GM19351 (cell line): ENCODE measurements around the gene ZNF581.

ENCODE experiments used
- ATAC-seq: cut with Tn5 transposase; IDR thresholded peaks from one replicate; pipeline ENCODE4 v1.9.1; 2021; ENCODE audit warnings: mild to moderate bottlenecking, moderate library complexity; ENCODE audit not compliant: unreplicated experiment

The ZNF581 gene

DNA sequence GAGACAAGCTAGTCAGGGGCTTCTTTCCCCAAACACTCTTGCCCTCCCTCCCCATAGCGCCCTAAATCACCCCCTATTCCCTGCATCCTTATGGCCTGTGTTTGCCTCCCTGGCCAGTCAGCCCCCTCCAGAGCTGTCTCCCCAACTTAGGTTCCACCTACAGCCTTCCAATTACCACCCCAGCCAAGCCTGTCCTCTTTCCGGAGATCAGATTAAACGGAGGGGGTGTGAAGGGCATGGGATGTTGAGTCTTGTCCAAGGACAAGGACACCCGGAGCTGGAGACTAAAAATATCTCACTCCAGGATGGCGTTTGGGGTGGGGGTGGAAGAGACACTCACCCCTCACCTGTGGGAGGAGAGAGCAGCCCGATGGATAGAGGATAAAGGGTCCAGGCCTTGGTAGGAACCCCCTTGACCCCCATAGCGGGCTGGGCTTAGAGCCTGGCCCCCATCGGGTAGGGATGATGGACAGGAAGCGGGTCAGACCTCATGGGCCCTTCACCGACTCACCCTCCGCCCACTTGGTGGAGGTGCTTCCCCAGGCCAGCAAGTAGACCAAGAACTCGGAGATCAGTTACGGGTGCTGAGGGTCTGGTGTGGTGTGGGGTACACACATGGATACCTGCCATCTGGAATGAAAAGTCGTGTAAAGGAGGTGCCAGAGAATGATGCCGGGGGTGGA lies 32.0 kb upstream of the ZNF581 start:
- no peak for ATAC-seq

DNA sequence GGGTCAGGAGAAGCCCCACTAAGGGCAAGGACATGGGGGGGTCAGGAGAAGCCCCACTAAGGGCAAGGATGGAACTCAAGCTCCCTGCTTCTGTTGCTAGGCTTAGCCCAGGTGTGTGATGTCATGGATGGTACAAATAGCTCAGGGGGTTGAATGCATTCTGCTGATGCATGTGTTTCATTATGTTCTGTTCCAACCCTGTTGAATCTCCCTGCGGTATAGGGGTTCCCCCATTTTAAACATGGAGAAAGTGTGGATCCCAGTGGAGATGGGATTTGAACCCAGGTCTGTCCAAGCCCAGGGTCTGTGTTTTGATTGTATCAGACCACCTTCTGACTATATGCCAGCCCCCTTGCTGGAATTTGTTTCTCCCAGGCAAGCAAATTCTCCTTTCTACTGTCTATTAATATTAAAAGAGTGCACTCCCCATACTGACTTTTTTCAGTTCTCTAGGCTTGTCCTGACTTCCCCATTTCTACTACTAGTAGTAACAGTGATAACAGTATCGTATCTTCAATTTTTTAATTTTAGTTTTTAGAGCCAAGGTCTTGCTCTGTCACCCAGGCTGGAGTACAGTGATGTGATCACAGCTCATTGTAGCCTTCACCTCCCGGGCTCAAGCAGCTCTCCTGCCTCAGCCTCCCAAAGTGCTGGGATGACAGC lies 31.3 kb upstream of the ZNF581 start:
- no peak for ATAC-seq

DNA sequence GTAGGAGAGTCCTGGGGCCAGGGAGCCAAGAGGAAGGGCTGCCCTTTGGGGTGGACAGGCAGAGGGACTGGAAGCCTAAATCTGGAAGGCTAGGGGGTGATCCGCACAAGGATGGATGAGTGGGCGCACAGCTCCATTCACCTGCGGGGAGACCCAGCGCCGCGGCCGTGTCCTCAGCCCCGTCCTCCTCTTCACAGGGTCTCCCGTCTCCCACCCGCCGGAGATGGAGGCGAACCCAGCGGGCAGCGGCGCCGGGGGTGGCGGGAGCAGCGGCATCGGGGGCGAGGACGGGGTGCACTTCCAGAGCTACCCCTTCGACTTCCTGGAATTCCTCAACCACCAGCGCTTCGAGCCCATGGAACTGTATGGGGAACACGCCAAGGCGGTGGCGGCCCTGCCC lies 30.1 kb upstream of the ZNF581 start:
- no peak for ATAC-seq

- ATAC-seq: no peak
These were observed 29.3 kb upstream of the ZNF581 start for GRCh38 chr19:55613930-55614710.

DNA sequence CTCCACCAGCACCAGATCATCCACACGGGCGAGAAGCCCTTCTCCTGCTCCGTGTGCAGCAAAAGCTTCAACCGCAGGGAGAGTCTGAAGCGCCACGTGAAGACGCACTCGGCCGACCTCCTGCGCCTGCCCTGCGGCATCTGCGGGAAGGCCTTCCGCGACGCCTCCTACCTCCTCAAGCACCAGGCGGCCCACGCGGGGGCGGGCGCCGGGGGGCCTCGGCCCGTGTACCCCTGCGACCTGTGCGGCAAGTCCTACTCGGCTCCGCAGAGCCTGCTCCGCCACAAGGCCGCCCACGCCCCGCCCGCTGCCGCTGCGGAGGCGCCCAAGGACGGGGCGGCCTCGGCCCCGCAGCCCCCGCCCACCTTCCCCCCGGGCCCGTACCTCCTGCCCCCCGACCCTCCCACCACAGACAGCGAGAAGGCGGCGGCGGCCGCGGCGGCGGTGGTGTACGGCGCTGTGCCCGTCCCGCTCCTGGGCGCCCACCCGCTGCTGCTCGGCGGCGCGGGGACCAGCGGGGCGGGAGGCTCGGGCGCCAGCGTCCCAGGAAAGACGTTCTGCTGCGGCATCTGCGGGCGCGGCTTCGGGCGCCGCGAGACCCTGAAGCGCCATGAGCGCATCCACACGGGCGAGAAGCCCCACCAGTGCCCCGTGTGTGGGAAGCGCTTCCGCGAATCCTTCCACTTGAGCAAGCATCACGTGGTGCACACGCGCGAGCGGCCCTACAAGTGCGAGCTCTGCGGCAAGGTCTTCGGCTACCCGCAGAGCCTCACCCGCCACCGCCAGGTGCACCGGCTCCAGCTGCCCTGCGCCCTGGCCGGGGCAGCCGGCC lies 28.5 kb upstream of the ZNF581 start:
- ATAC-seq: no peak

DNA sequence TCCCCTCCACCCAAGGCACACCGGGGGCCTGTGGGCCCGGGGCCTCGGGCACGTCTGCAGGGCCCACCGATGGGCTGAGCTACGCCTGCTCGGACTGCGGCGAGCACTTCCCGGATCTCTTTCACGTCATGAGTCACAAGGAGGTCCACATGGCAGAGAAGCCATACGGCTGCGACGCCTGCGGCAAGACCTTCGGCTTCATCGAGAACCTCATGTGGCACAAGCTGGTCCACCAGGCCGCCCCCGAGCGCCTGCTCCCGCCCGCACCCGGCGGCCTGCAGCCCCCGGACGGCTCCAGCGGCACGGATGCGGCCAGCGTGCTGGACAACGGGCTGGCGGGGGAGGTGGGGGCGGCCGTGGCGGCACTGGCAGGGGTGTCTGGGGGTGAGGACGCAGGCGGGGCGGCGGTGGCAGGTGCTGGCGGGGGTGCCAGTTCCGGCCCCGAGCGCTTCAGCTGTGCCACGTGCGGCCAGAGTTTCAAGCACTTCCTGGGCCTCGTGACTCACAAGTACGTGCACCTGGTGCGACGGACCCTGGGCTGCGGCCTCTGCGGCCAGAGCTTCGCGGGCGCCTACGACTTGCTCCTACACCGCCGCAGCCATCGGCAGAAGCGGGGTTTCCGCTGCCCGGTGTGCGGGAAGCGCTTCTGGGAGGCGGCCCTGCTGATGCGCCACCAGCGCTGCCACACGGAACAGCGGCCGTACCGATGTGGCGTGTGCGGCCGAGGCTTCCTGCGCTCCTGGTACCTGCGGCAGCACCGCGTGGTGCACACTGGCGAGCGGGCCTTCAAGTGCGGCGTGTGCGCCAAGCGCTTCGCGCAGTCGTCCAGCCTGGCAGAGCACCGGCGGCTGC lies 27.7 kb upstream of the ZNF581 start:
- no peak for ATAC-seq

DNA sequence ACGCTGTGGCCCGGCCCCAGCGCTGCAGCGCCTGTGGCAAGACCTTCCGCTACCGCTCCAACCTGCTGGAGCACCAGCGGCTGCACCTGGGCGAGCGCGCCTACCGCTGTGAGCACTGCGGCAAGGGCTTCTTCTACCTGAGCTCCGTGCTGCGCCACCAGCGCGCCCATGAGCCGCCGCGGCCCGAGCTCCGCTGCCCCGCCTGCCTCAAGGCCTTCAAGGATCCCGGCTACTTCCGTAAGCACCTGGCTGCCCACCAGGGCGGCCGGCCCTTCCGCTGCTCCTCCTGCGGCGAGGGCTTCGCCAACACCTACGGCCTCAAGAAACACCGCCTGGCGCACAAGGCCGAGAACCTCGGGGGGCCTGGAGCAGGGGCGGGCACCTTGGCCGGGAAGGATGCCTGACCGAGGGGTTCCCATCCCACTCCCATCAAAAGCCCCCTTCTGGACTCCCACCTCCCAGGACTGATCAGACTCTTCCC lies 27.0 kb upstream of the ZNF581 start:
- ATAC-seq: no peak

DNA sequence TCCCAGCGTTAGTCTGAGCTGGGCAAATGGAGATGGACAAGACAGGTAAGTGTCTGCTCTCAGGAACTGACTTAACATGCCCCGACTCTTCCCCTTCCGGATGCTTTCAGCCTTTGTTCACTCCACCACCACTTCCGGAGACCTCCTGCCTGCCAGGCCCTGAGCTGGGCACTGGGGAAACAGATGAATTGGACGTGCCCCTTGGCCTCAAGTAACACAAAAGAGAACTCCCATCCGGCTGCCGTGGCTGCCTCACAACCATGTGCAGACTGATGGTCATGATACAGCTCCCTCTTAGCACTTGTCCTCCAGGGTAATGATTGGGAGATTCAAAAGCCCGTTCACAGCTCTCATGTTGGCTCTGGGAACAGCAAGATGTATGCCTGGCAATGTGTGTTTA lies 26.0 kb upstream of the ZNF581 start:
- no peak for ATAC-seq

DNA sequence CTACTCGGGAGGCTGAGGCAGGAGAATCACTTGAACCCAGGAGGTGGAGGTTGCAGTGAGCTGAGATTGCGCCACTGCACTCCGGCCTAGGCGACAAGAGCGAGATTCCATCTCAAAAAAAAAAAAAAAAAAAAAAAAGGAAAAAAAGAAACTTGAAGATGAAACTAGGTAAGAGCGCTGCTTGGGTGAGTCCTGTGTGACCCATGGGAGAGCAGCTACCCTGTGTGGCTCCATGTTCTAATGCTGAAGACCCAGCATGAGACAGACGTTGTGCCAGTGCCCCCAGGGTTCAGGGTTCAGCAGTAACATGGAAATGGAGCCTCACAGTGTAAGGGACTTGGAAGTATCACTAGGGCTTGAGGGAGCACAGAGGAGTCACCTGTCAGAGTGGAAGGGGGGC lies 25.0 kb upstream of the ZNF581 start:
- ATAC-seq: no peak

DNA sequence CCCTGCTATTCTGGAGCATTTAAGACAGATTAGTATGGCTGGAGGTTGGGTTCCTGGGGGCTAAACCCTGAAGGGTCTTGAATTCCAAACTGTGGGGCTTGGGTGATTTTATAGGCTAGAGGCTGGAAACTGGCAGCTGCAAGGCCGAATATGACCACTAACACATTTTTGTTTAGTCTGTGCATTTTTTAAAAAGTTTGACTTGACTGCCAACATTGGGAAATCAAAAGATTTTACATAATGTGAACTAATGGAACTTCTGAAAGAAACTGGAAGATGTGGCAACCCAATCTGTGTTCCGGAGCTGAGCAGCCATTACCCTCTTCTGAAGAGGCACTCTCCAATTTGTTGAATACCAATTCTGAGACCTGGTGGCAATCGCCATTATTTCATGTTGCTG lies 24.2 kb upstream of the ZNF581 start:
- ATAC-seq: no peak

GRCh38 chr19:55620410-55621204 lies 22.8 kb upstream of the ZNF581 start:
- ATAC-seq: no peak

DNA sequence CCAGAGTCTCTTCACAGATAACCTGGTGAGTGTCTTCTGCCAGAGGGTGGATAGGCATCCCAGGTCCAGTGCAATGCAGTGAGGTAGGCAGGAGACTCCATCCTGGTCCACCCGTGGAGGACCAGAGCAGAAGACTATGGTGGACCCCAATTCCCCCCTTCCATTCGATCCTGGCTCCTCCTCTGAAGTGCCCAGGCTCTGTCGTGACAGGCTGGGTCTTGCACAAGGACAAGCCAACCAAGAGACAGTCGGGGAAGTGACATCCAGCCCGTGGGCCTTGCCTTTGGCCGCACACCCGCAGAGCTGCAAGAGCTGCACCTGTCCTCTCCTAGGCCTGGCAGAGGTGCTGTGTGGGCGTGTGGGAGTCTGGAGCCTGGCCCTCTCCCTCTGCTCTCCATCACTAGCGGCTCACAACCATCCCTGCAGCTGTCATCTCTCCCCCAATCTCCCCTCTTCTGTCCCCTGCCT lies 22.2 kb upstream of the ZNF581 start:
- ATAC-seq: no peak

GRCh38 chr19:55621673-55622231 lies 21.7 kb upstream of the ZNF581 start:
- no peak for ATAC-seq

DNA sequence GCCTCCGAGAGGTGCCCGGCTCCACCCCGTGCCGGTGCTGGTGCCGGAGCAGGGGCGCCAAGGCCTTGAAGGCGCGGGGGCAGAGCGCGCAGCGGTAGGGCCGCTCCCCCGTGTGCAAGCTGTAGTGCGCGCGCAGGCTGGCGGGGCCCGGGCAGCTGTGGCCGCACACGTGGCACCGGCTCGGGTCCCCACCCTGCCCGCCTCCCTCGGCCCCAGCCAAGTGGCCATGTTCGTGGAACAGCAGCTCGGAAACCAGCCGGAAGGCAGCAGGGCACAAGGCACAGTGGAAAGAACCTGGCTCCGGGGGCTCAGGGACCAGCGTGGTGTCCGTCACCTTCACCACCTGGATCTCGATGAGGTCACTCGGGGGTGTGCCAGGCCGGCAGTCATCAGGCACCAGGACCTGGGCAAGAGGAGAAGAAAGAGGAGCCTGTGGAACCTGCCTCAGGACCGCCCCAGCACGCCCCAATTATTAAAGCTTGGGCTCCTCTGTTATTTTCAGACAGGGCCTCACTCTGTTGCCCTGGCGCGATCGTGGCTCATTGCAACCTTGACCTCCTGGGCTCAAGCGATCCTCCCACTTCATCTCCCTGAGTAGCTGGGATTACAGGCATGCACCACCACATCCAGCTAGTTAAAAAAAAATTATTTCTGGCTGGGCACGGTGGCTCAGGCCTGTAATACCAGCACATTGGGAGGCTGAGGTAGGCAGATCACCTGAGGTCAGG lies 21.0 kb upstream of the ZNF581 start:
- ATAC-seq: no peak

DNA sequence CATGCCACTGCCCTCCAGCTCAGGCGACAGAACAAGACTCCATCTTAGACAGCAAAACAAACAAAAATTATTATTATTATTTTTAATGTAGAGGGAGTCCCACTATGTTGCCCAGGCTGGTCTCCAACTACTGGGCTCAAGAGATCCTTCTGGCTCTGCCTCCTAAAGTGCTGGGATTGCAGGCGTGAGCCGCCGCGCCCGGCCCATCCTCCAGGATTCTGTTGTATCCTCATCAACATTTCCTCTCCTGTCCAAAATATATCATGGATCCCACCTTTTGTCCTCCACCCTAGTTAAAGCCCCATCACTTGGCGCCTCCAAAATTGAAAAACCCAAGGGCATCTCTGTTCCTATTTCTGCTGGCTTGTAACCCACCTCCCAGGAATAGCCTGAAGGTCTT lies 20.3 kb upstream of the ZNF581 start:
- no peak for ATAC-seq

DNA sequence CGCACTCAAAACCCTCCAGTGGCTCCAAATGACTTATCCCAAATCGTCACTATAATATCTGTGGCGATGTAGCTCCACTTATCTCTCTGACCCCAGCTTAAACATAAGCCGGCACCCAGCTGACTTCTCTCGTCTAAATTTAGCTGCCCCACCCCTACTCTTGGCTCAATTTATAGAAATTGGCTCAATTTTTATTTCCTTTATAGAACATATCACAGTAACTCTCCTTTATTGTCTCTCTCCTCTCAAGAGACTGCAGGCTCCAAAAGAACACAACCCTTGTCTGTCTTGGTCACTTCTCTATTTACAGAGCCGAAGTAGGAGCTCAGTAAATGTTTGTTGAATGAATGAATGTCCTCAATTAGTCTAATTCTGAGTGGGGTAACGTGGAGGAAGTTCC lies 19.9 kb upstream of the ZNF581 start:
- no peak for ATAC-seq

- peak; percentile 58 for ATAC-seq
These were observed 19.1 kb upstream of the ZNF581 start, which contains the start of gene ZNF784 for GRCh38 chr19:55624109-55625003. TSS of gene ZNF784 (minus strand) at chr19:55624566. CDS start at chr19:55624561, 5 bp downstream.
